Suprapubic skin (tissue), 4 donors: ENCODE data around the gene PRIM1. TPM values are rescaled to one million over a fixed set of nuclear protein-coding genes. Genes with fewer than 3 reads are reported as not detected.

Experiments used
- DNase-seq, 2 donors: peaks; one replicate each; pipeline ENCODE4 v3.0.0-alpha.2; 2019; ENCODE audit warnings: low spot score in 2 of 2
- H3K27ac ChIP-seq: fragments of 200-600 bp; sonication (generic); one replicate; pipeline ENCODE4 v1.5.1; 2019
- H3K27me3 ChIP-seq: fragments of 200-600 bp; sonication (generic); one replicate; pipeline ENCODE4 v1.5.1; 2019
- H3K36me3 ChIP-seq: fragments of 200-600 bp; sonication (generic); one replicate; pipeline ENCODE4 v1.5.1; 2019
- H3K4me1 ChIP-seq: fragments of 200-600 bp; sonication (generic); one replicate; pipeline ENCODE4 v1.5.1; 2019
- H3K4me3 ChIP-seq: fragments of 200-600 bp; sonication (generic); one replicate; pipeline ENCODE4 v1.5.1; 2019; ENCODE audit warnings: mild to moderate bottlenecking
- H3K9me3 ChIP-seq: fragments of 200-600 bp; sonication (generic); one replicate; pipeline ENCODE4 v1.5.1; 2019
- EP300 ChIP-seq: sonication (generic); formaldehyde crosslinking; IDR thresholded peaks from one replicate; pipeline ENCODE4 v1.6.1; 2017; ENCODE audit warnings: antibody characterized with exemption
- POLR2A ChIP-seq, 2 donors: fragments of 450-650 bp; IDR thresholded peaks; one replicate each; pipeline ENCODE4 v1.6.1; 2017; ENCODE audit warnings: antibody characterized with exemption in 2 of 2, mild to moderate bottlenecking in 2 of 2, moderate library complexity in 2 of 2
- POLR2AphosphoS5 ChIP-seq, 3 donors: sonication (generic); formaldehyde crosslinking; IDR thresholded peaks; one replicate each; pipeline ENCODE4 v1.6.1; 2017; ENCODE audit warnings: antibody characterized with exemption in 3 of 3
- WGBS: methylation state at CpG from one replicate; pipeline ENCODE4 v1.1.5; 2018; 5-methylcytosine and 5-hydroxymethylcytosine counted together
- total RNA-seq, 4 donors: library from RNA; depleted of rRNA; stranded (reverse); fragments of >200 nt; gene quantifications; one replicate each; pipeline ENCODE4 v1.1.0, GENCODE V29; 2016
- TF ChIP-seq, protein P1 (sequence below), 2 donors: fragments of 200-600 bp in 1 of 2; fragments of 450-650 bp in 1 of 2; sonication (generic) in 1 of 2; IDR thresholded peaks; one replicate each; pipeline ENCODE4 v1.5.1; 2016 to 2019; ENCODE audit warnings: antibody characterized with exemption in 2 of 2, mild to moderate bottlenecking in 1 of 2, moderate library complexity in 1 of 2

PRIM1 gene
- total RNA-seq, 4 donors from 2014 or later: 9.1 to 12.4 (median 10.3) TPM

DNA sequence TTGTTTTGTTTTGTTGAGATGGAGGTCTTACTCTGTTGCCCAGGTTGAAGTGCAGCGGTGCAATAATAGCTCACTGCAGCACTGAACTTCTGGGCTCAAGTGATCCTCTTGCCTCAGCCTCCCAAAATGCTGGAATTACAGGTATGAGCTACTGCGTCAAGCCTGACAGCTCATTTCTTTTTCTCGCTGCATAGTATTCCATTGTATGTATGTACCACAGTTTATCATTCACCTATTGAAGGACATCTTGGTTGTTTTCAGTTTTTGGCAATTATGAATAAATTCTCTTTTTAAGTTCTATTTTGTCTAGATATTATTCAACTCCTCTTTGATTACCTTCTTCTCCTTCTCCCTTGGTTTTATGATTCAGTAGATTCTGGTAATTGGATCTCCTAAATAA lies 24.5 kb upstream of the PRIM1 start:
- H3K9me3 ChIP-seq: no peaks in the 10 kb centered on the region
- TF ChIP-seq POLR2A (IDR thresholded peaks at IDR 0.05) (no peak), EP300 (no peak), POLR2AphosphoS5 (IDR thresholded peaks at IDR 0.05) (no peak)
- TF ChIP-seq, protein P1, sequence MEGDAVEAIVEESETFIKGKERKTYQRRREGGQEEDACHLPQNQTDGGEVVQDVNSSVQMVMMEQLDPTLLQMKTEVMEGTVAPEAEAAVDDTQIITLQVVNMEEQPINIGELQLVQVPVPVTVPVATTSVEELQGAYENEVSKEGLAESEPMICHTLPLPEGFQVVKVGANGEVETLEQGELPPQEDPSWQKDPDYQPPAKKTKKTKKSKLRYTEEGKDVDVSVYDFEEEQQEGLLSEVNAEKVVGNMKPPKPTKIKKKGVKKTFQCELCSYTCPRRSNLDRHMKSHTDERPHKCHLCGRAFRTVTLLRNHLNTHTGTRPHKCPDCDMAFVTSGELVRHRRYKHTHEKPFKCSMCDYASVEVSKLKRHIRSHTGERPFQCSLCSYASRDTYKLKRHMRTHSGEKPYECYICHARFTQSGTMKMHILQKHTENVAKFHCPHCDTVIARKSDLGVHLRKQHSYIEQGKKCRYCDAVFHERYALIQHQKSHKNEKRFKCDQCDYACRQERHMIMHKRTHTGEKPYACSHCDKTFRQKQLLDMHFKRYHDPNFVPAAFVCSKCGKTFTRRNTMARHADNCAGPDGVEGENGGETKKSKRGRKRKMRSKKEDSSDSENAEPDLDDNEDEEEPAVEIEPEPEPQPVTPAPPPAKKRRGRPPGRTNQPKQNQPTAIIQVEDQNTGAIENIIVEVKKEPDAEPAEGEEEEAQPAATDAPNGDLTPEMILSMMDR (IDR thresholded peaks at IDR 0.05): no peak
- no peaks in the 10 kb centered on the region for H3K4me1 ChIP-seq
- H3K27ac ChIP-seq: no peak overlapping the region
- WGBS: 96% methylated on average over 3 of the region's 3 CpGs
- H3K36me3 ChIP-seq: no peaks in the 10 kb centered on the region
- H3K4me3 ChIP-seq: no peak overlapping the region
- DNase-seq: no peak
- no peaks in the 10 kb centered on the region for H3K27me3 ChIP-seq

DNA sequence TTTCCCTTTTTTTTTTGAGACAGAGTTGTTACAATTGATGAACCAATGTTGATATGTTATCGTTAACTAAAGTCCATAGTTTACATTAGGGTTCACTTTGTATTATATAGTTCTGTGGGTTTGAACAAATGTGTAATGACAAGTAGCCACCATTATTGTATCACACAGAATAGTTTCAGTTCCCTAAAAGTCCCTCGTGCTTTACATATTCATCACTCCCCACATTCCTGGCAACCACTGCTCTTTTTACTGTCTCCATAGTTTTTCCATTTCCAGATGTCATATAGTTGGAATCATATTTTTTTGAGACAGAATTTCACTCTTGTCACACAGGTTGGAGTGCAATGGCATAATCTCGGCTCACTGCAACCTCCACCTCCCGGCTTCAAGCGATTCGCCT lies 23.5 kb upstream of the PRIM1 start:
- no peaks in the 10 kb centered on the region for H3K27me3 ChIP-seq
- DNase-seq: no peak
- no peak overlapping the region for H3K4me3 ChIP-seq
- H3K36me3 ChIP-seq: no peaks in the 10 kb centered on the region
- H3K4me1 ChIP-seq: no peaks in the 10 kb centered on the region
- TF ChIP-seq POLR2AphosphoS5 (IDR thresholded peaks at IDR 0.05) (no peak), EP300 (no peak), POLR2A (IDR thresholded peaks at IDR 0.05) (no peak)
- TF ChIP-seq, protein P1 (IDR thresholded peaks at IDR 0.05): no peak
- H3K27ac ChIP-seq: no peak overlapping the region
- no peaks in the 10 kb centered on the region for H3K9me3 ChIP-seq
- WGBS: 75% methylated on average over 5 of the region's 6 CpGs

DNA sequence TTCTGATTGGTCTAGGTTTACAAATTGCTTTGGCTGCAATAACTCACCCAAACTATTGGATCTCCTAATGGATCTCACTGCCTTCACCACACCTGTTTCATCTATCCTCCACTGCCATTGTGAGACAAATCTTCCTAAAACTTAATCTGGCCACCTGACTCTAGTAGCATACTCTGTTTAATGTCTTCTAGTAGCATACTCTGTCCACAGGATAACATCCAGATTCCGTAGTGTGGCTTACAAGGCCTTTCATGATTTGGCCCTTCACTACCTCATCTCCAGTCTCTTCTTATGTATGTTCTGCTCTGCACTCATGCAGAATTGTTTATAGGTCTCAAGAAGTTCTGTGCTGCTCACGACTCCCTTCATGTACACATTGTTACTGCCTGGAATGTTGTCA lies 21.0 kb upstream of the PRIM1 start:
- no peak for DNase-seq
- no peak overlapping the region for H3K27ac ChIP-seq
- WGBS: 93% methylated on average over 2 of the region's 2 CpGs
- H3K4me1 ChIP-seq: no peaks in the 10 kb centered on the region
- no peak overlapping the region for H3K4me3 ChIP-seq
- H3K36me3 ChIP-seq: no peaks in the 10 kb centered on the region
- TF ChIP-seq EP300 (no peak), POLR2AphosphoS5 (IDR thresholded peaks at IDR 0.05) (no peak), POLR2A (IDR thresholded peaks at IDR 0.05) (no peak)
- TF ChIP-seq, protein P1 (IDR thresholded peaks at IDR 0.05): no peak
- H3K9me3 ChIP-seq: no peaks in the 10 kb centered on the region
- H3K27me3 ChIP-seq: no peaks in the 10 kb centered on the region

DNA sequence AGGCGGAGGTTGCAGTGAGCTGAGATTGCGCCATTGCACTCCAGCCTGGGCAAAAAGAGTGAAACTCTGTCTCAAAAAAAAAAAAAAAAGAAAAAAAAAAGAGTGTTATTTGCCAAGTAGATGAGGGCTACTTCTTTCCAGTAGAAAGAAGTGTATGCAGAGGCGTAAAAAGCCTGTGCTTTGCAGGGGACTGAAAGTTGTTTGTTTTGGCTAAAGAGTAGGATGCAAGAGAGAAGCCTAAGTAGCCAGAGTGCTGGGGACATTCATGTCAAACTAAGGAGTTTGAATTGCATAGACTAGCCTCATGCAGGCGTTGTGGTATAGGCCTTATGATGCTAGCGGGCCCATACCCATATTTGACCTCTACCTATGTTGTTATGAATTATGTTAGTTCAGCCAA lies 20.5 kb upstream of the PRIM1 start:
- no peaks in the 10 kb centered on the region for H3K36me3 ChIP-seq
- H3K9me3 ChIP-seq: no peaks in the 10 kb centered on the region
- H3K4me3 ChIP-seq: no peak overlapping the region
- no peaks in the 10 kb centered on the region for H3K4me1 ChIP-seq
- WGBS: 76% methylated on average over 5 of the region's 5 CpGs
- DNase-seq: no peak
- H3K27ac ChIP-seq: no peak overlapping the region
- TF ChIP-seq EP300: no peak
- no peak for TF ChIP-seq POLR2AphosphoS5 (IDR thresholded peaks at IDR 0.05)
- TF ChIP-seq, protein P1 (IDR thresholded peaks at IDR 0.05): no peak
- no peak for TF ChIP-seq POLR2A (IDR thresholded peaks at IDR 0.05)
- H3K27me3 ChIP-seq: no peaks in the 10 kb centered on the region

DNA sequence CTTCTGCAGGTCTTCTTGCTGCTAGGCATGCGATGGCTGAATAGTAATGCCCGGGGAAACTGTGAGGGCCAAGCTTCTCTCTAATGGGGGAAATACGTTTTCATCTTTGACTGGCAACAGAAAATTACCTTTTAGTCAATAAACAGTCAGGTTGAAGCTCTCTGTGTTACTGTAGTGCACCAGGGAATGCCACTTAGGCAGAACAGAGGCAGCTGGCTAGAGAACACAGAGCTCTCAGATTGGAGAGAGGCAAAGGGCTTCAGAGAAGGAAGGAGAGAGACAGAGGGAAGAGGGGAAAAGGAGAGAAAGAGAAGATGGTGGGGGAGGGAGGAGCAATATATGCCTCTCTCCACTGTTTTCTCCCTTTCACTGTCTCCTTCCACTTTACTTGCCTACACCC lies 17.7 kb upstream of the PRIM1 start:
- no peaks in the 10 kb centered on the region for H3K4me1 ChIP-seq
- H3K36me3 ChIP-seq: no peaks in the 10 kb centered on the region
- no peak overlapping the region for H3K4me3 ChIP-seq
- 92% methylated on average over 3 of the region's 3 CpGs for WGBS
- no peaks in the 10 kb centered on the region for H3K27me3 ChIP-seq
- H3K27ac ChIP-seq: no peak overlapping the region
- no peak for TF ChIP-seq POLR2A (IDR thresholded peaks at IDR 0.05)
- no peak for TF ChIP-seq POLR2AphosphoS5 (IDR thresholded peaks at IDR 0.05)
- TF ChIP-seq, protein P1 (IDR thresholded peaks at IDR 0.05): no peak
- no peak for TF ChIP-seq EP300
- DNase-seq: no peak
- no peaks in the 10 kb centered on the region for H3K9me3 ChIP-seq
